H1 (cell line): ENCODE measurements around the gene IGF2R. TPM values are rescaled to one million over a fixed set of nuclear protein-coding genes. Genes with fewer than 3 reads are reported as not detected.

Experiments
- BACH1 ChIP-seq: IDR thresholded peaks from 2 replicates; pipeline ENCODE4 v1.6.1; 2012; ENCODE audit warnings: low read length, improper control_type of control experiment
- CBX8 ChIP-seq: fragments of 300-800, 300-1000 bp; sonication (generic); IDR thresholded peaks from 2 replicates; pipeline ENCODE4 v1.7.1; 2016; ENCODE audit warnings: low read depth, low read length, borderline replicate concordance
- CHD7 ChIP-seq: fragments of 300-600 bp; sonication (generic); IDR thresholded peaks from 2 replicates; pipeline ENCODE4 v1.7.1; 2012; ENCODE audit warnings: low read length, moderate library complexity, mild to moderate bottlenecking, inconsistent platforms; ENCODE audit not compliant: insufficient replicate concordance
- CREB1 ChIP-seq: IDR thresholded peaks from 2 replicates; pipeline ENCODE4 v1.6.1; 2012; ENCODE audit warnings: inconsistent platforms
- EP300 ChIP-seq, 2 experiments: IDR thresholded peaks; 1 replicate in 1 of 2; 2 replicates in 1 of 2; pipeline ENCODE4 v1.6.1; 2011 to 2012; ENCODE audit warnings: low read depth in 2 of 2, low read length in 2 of 2, mild to moderate bottlenecking in 2 of 2, borderline replicate concordance in 1 of 2, inconsistent platforms in 1 of 2, moderate library complexity in 1 of 2
- HDAC2 ChIP-seq, 2 experiments: fragments of 300-600 bp in 1 of 2; sonication (generic) in 1 of 2; IDR thresholded peaks; 2 replicates each; pipeline ENCODE4 v1.6.1; 2011 to 2012; ENCODE audit warnings: low read depth in 2 of 2, low read length in 2 of 2, mild to moderate bottlenecking in 2 of 2, moderate library complexity in 2 of 2, borderline replicate concordance in 1 of 2, inconsistent platforms in 1 of 2
- HDAC6 ChIP-seq: IDR thresholded peaks from one replicate; pipeline ENCODE4 v1.7.1; 2012; ENCODE audit warnings: low read depth, mild to moderate bottlenecking, inconsistent platforms, low read length, moderate library complexity
- MAX ChIP-seq: IDR thresholded peaks from 2 replicates; pipeline ENCODE4 v1.6.1; 2012; ENCODE audit warnings: inconsistent platforms
- SP4 ChIP-seq: IDR thresholded peaks from 2 replicates; pipeline ENCODE4 v1.6.1; 2012; ENCODE audit warnings: low read length, inconsistent platforms
- TCF12 ChIP-seq: IDR thresholded peaks from 2 replicates; pipeline ENCODE4 v1.6.1; 2011; ENCODE audit warnings: low read depth, mild to moderate bottlenecking, low read length
- YY1 ChIP-seq: IDR thresholded peaks from 2 replicates; pipeline ENCODE4 v1.6.1; 2011; ENCODE audit warnings: low read depth, mild to moderate bottlenecking, low read length
- polyA plus RNA-seq, 7 experiments: library from polyadenylated mRNA; depleted of rRNA in 3 of 7; stranded (reverse) in 5 of 7; unstranded in 2 of 7; fragments of >200 nt in 5 of 7; fragments of 200-250 nt in 2 of 7; gene quantifications; 1 replicate in 5 of 7; 2 replicates in 1 of 7; 4 replicates in 1 of 7; pipeline versions ENCODE4 v1.2.1 to v1.2.3, GENCODE V29; 2011 to 2013; ENCODE audit warnings: missing spikeins in 2 of 7, mixed read lengths in 2 of 7
- total RNA-seq: library from RNA; stranded (reverse); fragmentation: NEBNext Ultra II Directional; extraction: Animal tissue kit (Norgen Biotek cat#: 25700); gene quantifications from 2 replicates; pipeline ENCODE4 v1.2.1, GENCODE V29; 2021

The IGF2R gene
- total and polyA plus RNA-seq, 2 of the 8 experiments (the other 6 are each of a cell fraction or from before 2014, with no cell fraction given) = 20.6 to 74.1 TPM

- no peak for TF ChIP-seq CHD7
- no peak for TF ChIP-seq HDAC6
- no peak for TF ChIP-seq TCF12
- TF ChIP-seq YY1 = no peak
- no peak for TF ChIP-seq CBX8
- TF ChIP-seq EP300 (IDR thresholded peaks at IDR 0.05; ENCODE audit: borderline replicate concordance in 1 of 2, low read depth in 2 of 2, low read length in 2 of 2) = no peak
- no peak for TF ChIP-seq CREB1
- no peak for TF ChIP-seq SP4
- TF ChIP-seq MAX = peak; percentile 68
- no peak for TF ChIP-seq BACH1
- TF ChIP-seq HDAC2 (IDR thresholded peaks at IDR 0.05; ENCODE audit: borderline replicate concordance in 1 of 2, low read depth in 2 of 2, low read length in 2 of 2) = no peak
Observed at GRCh38 chr6:159979136-159979874, 10.4 kb downstream of the IGF2R start (continued).
